ENCODE results near the gene TMEM54. TPM values are rescaled to one million over a fixed set of nuclear protein-coding genes. Genes with fewer than 3 reads are reported as not detected.

TMEM54 gene
- total and polyA plus RNA-seq, 11 donors = 5.6 to 15.9 (median 9.3) TPM

- WGBS, 4 donors = 43 to 64% (median 58%) methylated on average over 2 of the region's 2 CpGs
- Histone ChIP-seq H3K27ac (no peak overlapping the region), H3K4me3 (no peak overlapping the region), H3K9me3 (no peaks in the 10 kb centered on the region), H3K27me3 (peaks cover 0 to 27% (median 0%) of the 10 kb centered on the region in 9 donors), H3K4me1 (peaks cover 0 to 14% (median 9%) of the 10 kb centered on the region in 12 donors), H3K36me3 (no peaks in the 10 kb centered on the region)
- intact Hi-C loops (cut with DNase I) = loop anchor here in 1 of 10 donors (5.0 kb wide), 1 partner anchor 1758 kb away; no protein-coding TSS in a partner anchor
- no peak for TF ChIP-seq CTCF (IDR thresholded peaks at IDR 0.05)
- no peak for TF ChIP-seq POLR2A (IDR thresholded peaks at IDR 0.05)
- DNase-seq = no peak
- no peak for ATAC-seq
Observed at GRCh38 chr1:32904797-32905196, 3.6 kb upstream of the TMEM54 start.

- no peak for TF ChIP-seq POLR2A (IDR thresholded peaks at IDR 0.05)
- TF ChIP-seq CTCF (IDR thresholded peaks at IDR 0.05) = no peak
- Histone ChIP-seq H3K27ac (no peak overlapping the region), H3K36me3 (no peaks in the 10 kb centered on the region), H3K4me3 (no peak overlapping the region), H3K27me3 (peaks cover 0 to 33% (median 0%) of the 10 kb centered on the region in 9 donors), H3K4me1 (peaks cover 0 to 14% (median 9%) of the 10 kb centered on the region in 12 donors), H3K9me3 (no peaks in the 10 kb centered on the region)
- intact Hi-C loops (cut with DNase I) = loop anchor here in 1 of 10 donors (5.0 kb wide), 1 partner anchor 1758 kb away; no protein-coding TSS in a partner anchor
- DNase-seq (no peak), ATAC-seq (no peak)
- 64 to 73% (median 69%) methylated on average over 3 of the region's 3 CpGs for WGBS, 4 donors
Observed at GRCh38 chr1:32903991-32904785, 3.0 kb upstream of the TMEM54 start.

DNA sequence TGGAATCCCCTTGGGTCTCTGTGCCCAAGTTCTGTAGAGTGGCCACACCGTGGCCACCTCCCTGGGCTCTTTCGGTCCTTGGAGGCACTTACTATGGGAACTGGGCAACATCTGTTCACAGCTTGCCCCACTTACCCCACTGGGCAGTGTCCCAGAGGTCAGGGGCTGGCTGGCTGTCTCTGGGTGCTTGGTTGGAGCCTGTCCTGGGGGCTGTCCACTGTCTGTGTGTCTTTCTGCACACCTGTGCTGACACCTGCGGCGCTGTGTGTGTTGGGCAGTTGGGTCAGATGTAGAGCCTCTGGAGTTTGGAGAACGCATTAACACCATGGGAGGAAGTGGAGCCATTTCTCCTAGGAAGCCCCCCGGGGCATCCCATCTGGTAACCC lies 1.3 kb upstream of the TMEM54 start:
- peaks cover 0 to 33% (median 0%) of the 10 kb centered on the region in 9 donors for H3K27me3 ChIP-seq
- no peaks in the 10 kb centered on the region for H3K36me3 ChIP-seq
- TF ChIP-seq CTCF (IDR thresholded peaks at IDR 0.05) (no peak), POLR2A (IDR thresholded peaks at IDR 0.05) (no peak)
- no peak overlapping the region for H3K4me3 ChIP-seq
- intact Hi-C loops (cut with DNase I) = loop anchor here in 1 of 10 donors (5.0 kb wide), 1 partner anchor 1760 kb away; no protein-coding TSS in a partner anchor
- 71 to 81% (median 73%) methylated on average over 3 to 6 of the region's 6 CpGs for WGBS, 4 donors
- peaks cover 0 to 14% (median 7%) of the 10 kb centered on the region in 12 donors for H3K4me1 ChIP-seq
- DNase-seq (no peak), ATAC-seq (no peak)
- H3K9me3 ChIP-seq = no peaks in the 10 kb centered on the region
- H3K27ac ChIP-seq = no peak overlapping the region

- intact Hi-C loops (cut with DNase I) = loop anchor here in 1 of 10 donors (5.0 kb wide), 1 partner anchor 1760 kb away; no protein-coding TSS in a partner anchor
- peak overlapping the region in 1 of 12 donors; percentile 51 for H3K27ac ChIP-seq
- DNase-seq (no peak), ATAC-seq (no peak)
- H3K36me3 ChIP-seq = no peaks in the 10 kb centered on the region
- TF ChIP-seq CTCF (IDR thresholded peaks at IDR 0.05) = no peak
- no peak for TF ChIP-seq POLR2A (IDR thresholded peaks at IDR 0.05)
- H3K27me3 ChIP-seq = peaks cover 0 to 33% (median 0%) of the 10 kb centered on the region in 9 donors
- peaks cover 0 to 14% (median 7%) of the 10 kb centered on the region in 12 donors for H3K4me1 ChIP-seq
- WGBS, 4 donors = 43 to 61% (median 47%) methylated on average over 20 to 24 of the region's 24 CpGs
- H3K4me3 ChIP-seq = peak overlapping the region; percentile 26 to 76 (median 62)
- no peaks in the 10 kb centered on the region for H3K9me3 ChIP-seq
Observed at GRCh38 chr1:32901823-32902534, 790 bp upstream of the TMEM54 start.
